ENCODE results near the gene PARD6B.
"Not testable (repeated sequence)": the region's sequence is repeated elsewhere in the genome, so short reads cannot be mapped to it uniquely, and the experiment has no call there.

The PARD6B gene

GRCh38 chr20:50731055-50731929 lies at the start of gene PARD6B:
Gene PARD6B, plus strand, starts transcription at chr20:50731580. Its CDS starts 207 bp downstream, at chr20:50731787.
- DNase-seq = peak; percentile 95

- DNase-seq = no peak
Measured at GRCh38 chr20:50682065-50682464, 49.3 kb upstream of the PARD6B start.

- DNase-seq = no peak
Measured at GRCh38 chr20:50682947-50683530, 48.3 kb upstream of the PARD6B start.

GRCh38 chr20:50683570-50683969 lies 47.8 kb upstream of the PARD6B start:
- DNase-seq = no peak

- DNase-seq = no peak
Measured at GRCh38 chr20:50686821-50687220, 44.6 kb upstream of the PARD6B start.

- no peak for DNase-seq
Measured at GRCh38 chr20:50688256-50688975, 43.0 kb upstream of the PARD6B start.

GRCh38 chr20:50689864-50690649 lies 41.3 kb upstream of the PARD6B start:
- DNase-seq = no peak

- DNase-seq = no peak
Measured at GRCh38 chr20:50690650-50691572, 40.5 kb upstream of the PARD6B start, which contains the start of gene RIPOR3. Gene RIPOR3, minus strand, starts transcription at chr20:50691542. Its CDS starts 414 bp downstream, at chr20:50691128.

- DNase-seq = no peak
Measured at GRCh38 chr20:50691573-50692551, 39.5 kb upstream of the PARD6B start.

- no peak for DNase-seq
Measured at GRCh38 chr20:50692552-50692933, 38.8 kb upstream of the PARD6B start.

- DNase-seq = no peak
Measured at GRCh38 chr20:50693001-50693400, 38.4 kb upstream of the PARD6B start.

- no peak for DNase-seq
Measured at GRCh38 chr20:50694379-50695134, 36.8 kb upstream of the PARD6B start.

- no peak for DNase-seq
Measured at GRCh38 chr20:50695135-50695872, 36.1 kb upstream of the PARD6B start.

GRCh38 chr20:50698255-50698654 lies 33.1 kb upstream of the PARD6B start:
- DNase-seq = not testable (repeated sequence)

GRCh38 chr20:50699688-50700087 lies 31.7 kb upstream of the PARD6B start:
- no peak for DNase-seq

GRCh38 chr20:50701041-50701963 lies 30.1 kb upstream of the PARD6B start:
- DNase-seq = no peak

- not testable (repeated sequence) for DNase-seq
Measured at GRCh38 chr20:50703651-50704438, 27.5 kb upstream of the PARD6B start.
